BLaER1 treated with 17β-estradiol and CSF1 and Interleukin-3, amounts not matched to agents 10 nM and 100 nM (cell line): Measurements from ENCODE around the gene RORB.
A peak's percentile ranks its signal among the peaks of the same experiment; 100 is the strongest.

ENCODE experiments used
- H3K27ac ChIP-seq, 11 experiments: shearing (Covaris generic); formaldehyde crosslinking; 2 replicates each; pipeline ENCODE4 v1.8.1; 2022
- H3K27me3 ChIP-seq, 11 experiments: shearing (Covaris generic); formaldehyde crosslinking; 2 replicates each; pipeline ENCODE4 v1.8.1; 2022
- H3K36me3 ChIP-seq, 11 experiments: shearing (Covaris generic); formaldehyde crosslinking; 2 replicates each; pipeline ENCODE4 v1.8.1; 2022
- H3K4me1 ChIP-seq, 10 experiments: shearing (Covaris generic); formaldehyde crosslinking; 2 replicates each; pipeline ENCODE4 v1.8.1; 2022
- H3K4me2 ChIP-seq, 11 experiments: shearing (Covaris generic); formaldehyde crosslinking; 2 replicates each; pipeline ENCODE4 v1.8.1; 2022
- H3K4me3 ChIP-seq, 10 experiments: shearing (Covaris generic); formaldehyde crosslinking; 2 replicates each; pipeline ENCODE4 v1.8.1; 2022
- H3K9ac ChIP-seq, 11 experiments: shearing (Covaris generic); formaldehyde crosslinking; 2 replicates each; pipeline ENCODE4 v1.8.1; 2022
- H3K9me3 ChIP-seq, 11 experiments: shearing (Covaris generic); formaldehyde crosslinking; replicated peaks in 1 of 11; 2 replicates each; pipeline ENCODE4 v1.8.1; 2022
- H4K20me1 ChIP-seq, 11 experiments: shearing (Covaris generic); formaldehyde crosslinking; 2 replicates each; pipeline ENCODE4 v1.8.1; 2022
- Cebpa-rat ChIP-seq, 11 experiments: shearing (Covaris generic); IDR thresholded peaks; 2 replicates each; pipeline ENCODE4 v1.8.1; 2022

The RORB gene

DNA sequence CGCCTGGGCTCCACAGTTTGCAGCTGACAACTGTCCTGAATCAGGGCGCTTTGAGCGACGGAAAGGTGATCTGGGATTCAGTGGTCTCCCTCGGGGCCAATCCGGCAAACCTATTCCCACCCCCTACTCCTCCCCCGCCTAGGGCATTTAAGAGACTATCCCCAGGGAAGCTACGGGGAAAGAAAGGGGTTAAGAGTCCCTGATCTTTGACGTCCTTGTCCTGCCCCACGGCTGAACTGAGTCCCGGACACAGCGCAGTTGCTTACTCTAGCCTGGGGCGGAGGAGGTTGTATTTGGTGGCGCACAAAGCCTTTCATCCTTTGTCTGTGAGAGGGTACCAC lies 3.4 kb downstream of the RORB start:
- TF ChIP-seq Cebpa-rat (IDR thresholded peaks at IDR 0.05): no peak
- Histone ChIP-seq H3K27ac (peak overlapping the region in 10 of 11 experiments; percentile 41 to 93 (median 88); a peak in 20 of 22 replicates), H3K36me3 (peaks cover 0 to 7% (median 0%) of the 10 kb centered on the region in 11 experiments; a peak in 2 of 22 replicates), H3K27me3 (peaks cover 0 to 5% (median 0%) of the 10 kb centered on the region in 11 experiments; a peak in 2 of 22 replicates), H3K4me3 (peak overlapping the region; percentile 63 to 92 (median 87)), H3K9ac (peak overlapping the region; percentile 64 to 94 (median 87)), H4K20me1 (peaks cover 0 to 34% (median 0%) of the 10 kb centered on the region in 11 experiments; a peak in 7 of 22 replicates), H3K9me3 (no peaks in the 10 kb centered on the region), H3K4me2 (peak overlapping the region; percentile 89 to 99 (median 94)), H3K4me1 (peaks cover 8 to 52% (median 23%) of the 10 kb centered on the region in 10 experiments; a peak in 17 of 20 replicates)

DNA sequence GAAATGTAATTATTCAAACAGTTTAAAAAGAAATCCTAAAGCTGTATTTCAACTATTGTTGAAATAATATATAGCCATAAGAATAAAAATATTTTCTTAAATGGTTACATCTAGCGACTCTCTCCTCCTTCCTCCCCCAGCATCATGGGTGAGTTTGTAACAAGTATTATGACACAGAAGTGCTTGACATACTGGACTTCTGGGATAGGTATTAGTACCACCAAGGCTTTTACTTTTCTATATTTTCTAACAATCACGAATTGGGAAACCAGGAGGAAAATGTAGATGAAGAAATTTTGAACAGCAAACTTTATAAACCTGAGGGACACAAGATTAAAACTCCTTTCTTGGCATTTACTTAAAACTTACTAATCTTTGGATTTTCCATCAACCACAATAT lies 4.4 kb downstream of the RORB start:
- H3K4me1 ChIP-seq: peaks cover 8 to 53% (median 19%) of the 10 kb centered on the region in 10 experiments; a peak in 17 of 20 replicates
- peak overlapping the region in 10 of 11 experiments; percentile 64 to 94 (median 88); a peak in 18 of 22 replicates for H3K9ac ChIP-seq
- peak overlapping the region in 9 of 11 experiments; percentile 72 to 93 (median 88); a peak in 14 of 22 replicates for H3K27ac ChIP-seq
- peaks cover 0 to 34% (median 7%) of the 10 kb centered on the region in 11 experiments; a peak in 7 of 22 replicates for H4K20me1 ChIP-seq
- peak overlapping the region in 9 of 10 experiments; percentile 81 to 92 (median 87); a peak in 17 of 20 replicates for H3K4me3 ChIP-seq
- H3K9me3 ChIP-seq: no peaks in the 10 kb centered on the region
- no peak for TF ChIP-seq Cebpa-rat (IDR thresholded peaks at IDR 0.05)
- H3K36me3 ChIP-seq: peaks cover 0 to 7% (median 0%) of the 10 kb centered on the region in 11 experiments; a peak in 3 of 22 replicates
- no peaks in the 10 kb centered on the region; a peak in 2 of 22 replicates for H3K27me3 ChIP-seq
- H3K4me2 ChIP-seq: peak overlapping the region; percentile 89 to 99 (median 94); a peak in 21 of 22 replicates

DNA sequence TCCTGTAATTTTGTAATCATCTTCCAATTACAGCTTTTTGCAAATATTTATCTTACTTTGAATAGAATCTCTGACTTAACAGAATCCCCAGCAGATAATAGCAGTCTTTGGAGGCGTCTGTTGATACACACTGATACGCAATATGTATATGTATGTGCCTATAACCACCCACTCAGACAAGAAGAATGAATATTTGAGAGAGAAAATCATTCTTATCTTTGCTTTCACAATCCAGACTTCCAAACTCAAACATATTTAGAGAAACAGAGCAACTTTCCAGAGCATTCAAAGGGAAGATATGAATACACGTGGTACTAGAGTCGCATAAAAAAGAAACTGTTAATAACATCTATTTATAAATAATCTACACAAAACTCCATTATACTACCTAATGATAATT lies 6.1 kb downstream of the RORB start:
- no peak for TF ChIP-seq Cebpa-rat (IDR thresholded peaks at IDR 0.05)
- no peak overlapping the region for H3K4me3 ChIP-seq
- no peaks in the 10 kb centered on the region for H3K9me3 ChIP-seq
- H3K9ac ChIP-seq: no peak overlapping the region
- H3K4me1 ChIP-seq: peaks cover 8 to 58% (median 18%) of the 10 kb centered on the region in 10 experiments; a peak in 16 of 20 replicates
- no peaks in the 10 kb centered on the region; a peak in 2 of 22 replicates for H3K27me3 ChIP-seq
- peaks cover 0 to 33% (median 9%) of the 10 kb centered on the region in 11 experiments; a peak in 7 of 22 replicates for H4K20me1 ChIP-seq
- H3K36me3 ChIP-seq: peaks cover 0 to 8% (median 0%) of the 10 kb centered on the region in 11 experiments; a peak in 3 of 22 replicates
- no peak overlapping the region for H3K27ac ChIP-seq
- peak overlapping the region in 6 of 11 experiments; percentile 3 to 43 (median 25); a peak in 7 of 22 replicates for H3K4me2 ChIP-seq

DNA sequence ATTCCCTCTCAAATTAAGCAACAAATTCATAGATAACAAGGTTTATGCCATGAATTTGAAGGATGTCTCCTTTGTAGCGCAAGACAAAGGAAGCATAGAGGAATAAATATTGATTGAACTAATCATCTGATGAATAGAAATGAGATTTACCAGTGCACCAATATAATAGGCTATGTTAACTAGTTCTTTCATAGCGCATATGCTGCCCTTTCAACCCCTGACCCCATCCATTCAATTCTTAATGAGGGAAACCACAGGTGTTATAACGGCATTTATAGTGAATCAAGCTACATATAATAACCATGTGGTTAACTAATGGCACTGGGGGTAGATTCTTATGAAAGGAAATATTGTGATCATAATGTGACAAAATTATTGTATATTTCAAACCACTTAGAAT lies 6.5 kb downstream of the RORB start:
- H4K20me1 ChIP-seq: peaks cover 0 to 29% (median 9%) of the 10 kb centered on the region in 11 experiments; a peak in 7 of 22 replicates
- TF ChIP-seq Cebpa-rat (IDR thresholded peaks at IDR 0.05): no peak
- H3K9me3 ChIP-seq: no peaks in the 10 kb centered on the region
- no peak overlapping the region for H3K27ac ChIP-seq
- no peak overlapping the region for H3K9ac ChIP-seq
- no peaks in the 10 kb centered on the region; a peak in 2 of 22 replicates for H3K27me3 ChIP-seq
- H3K4me2 ChIP-seq: peak overlapping the region in 6 of 11 experiments; percentile 3 to 43 (median 25); a peak in 8 of 22 replicates
- no peak overlapping the region for H3K4me3 ChIP-seq
- H3K36me3 ChIP-seq: peaks cover 0 to 8% (median 0%) of the 10 kb centered on the region in 11 experiments; a peak in 3 of 22 replicates
- H3K4me1 ChIP-seq: peaks cover 8 to 58% (median 18%) of the 10 kb centered on the region in 10 experiments; a peak in 16 of 20 replicates

DNA sequence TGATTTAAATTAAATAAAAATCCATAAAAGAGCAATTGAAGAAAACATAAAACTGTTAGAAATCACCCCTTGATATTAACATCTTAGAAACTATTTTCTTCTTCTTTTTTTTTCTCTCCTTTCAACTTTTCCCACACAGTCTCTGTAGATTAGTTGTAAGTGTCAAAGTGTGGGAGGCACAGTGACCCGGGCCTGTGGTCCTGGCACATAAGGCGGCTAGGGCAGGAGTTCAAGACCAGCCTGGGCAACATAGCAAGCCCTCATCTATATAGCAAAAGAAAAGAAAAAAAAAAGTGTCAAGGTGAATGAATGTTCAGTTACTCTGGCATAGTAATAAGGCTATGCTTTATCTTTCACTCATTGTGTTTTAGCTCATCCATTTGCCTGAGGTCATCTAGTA lies 14.2 kb downstream of the RORB start:
- TF ChIP-seq Cebpa-rat (IDR thresholded peaks at IDR 0.05): no peak
- no peak overlapping the region for H3K27ac ChIP-seq
- no peaks in the 10 kb centered on the region for H3K9me3 ChIP-seq
- no peak overlapping the region for H3K4me2 ChIP-seq
- H3K36me3 ChIP-seq: peaks cover 0 to 36% (median 0%) of the 10 kb centered on the region in 11 experiments; a peak in 8 of 22 replicates
- no peak overlapping the region for H3K9ac ChIP-seq
- H4K20me1 ChIP-seq: peaks cover 0 to 37% (median 0%) of the 10 kb centered on the region in 11 experiments; a peak in 4 of 22 replicates
- no peak overlapping the region for H3K4me3 ChIP-seq
- H3K27me3 ChIP-seq: no peaks in the 10 kb centered on the region
- peaks cover 0 to 14% (median 0%) of the 10 kb centered on the region in 10 experiments; a peak in 6 of 20 replicates for H3K4me1 ChIP-seq

DNA sequence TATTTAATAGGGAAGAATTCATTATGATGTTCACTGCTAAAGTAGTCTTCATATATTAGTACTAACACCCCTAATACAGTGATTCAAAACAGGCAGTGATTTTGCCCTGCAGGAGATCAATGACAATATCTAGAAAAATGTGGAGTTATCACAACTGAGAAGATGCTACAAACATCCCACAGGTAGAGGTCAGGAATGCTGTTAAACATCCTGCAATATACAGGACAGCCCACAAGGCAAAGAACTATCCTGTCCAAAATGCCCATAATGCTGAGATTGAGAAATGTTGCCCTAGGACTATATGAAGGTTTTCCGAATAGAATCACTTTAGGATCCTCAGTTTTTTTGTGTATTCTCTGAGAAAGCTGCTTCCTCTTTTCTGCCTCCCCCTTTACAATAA lies 15.3 kb downstream of the RORB start:
- Histone ChIP-seq H3K4me2 (no peak overlapping the region), H3K4me1 (peaks cover 0 to 6% (median 0%) of the 10 kb centered on the region in 10 experiments; a peak in 2 of 20 replicates), H3K27ac (no peak overlapping the region), H3K9me3 (no peaks in the 10 kb centered on the region), H3K27me3 (no peaks in the 10 kb centered on the region), H3K9ac (no peak overlapping the region), H3K36me3 (peaks cover 0 to 36% (median 0%) of the 10 kb centered on the region in 11 experiments; a peak in 9 of 22 replicates), H4K20me1 (peaks cover 0 to 36% (median 0%) of the 10 kb centered on the region in 11 experiments; a peak in 4 of 22 replicates), H3K4me3 (no peak overlapping the region)
- TF ChIP-seq Cebpa-rat (IDR thresholded peaks at IDR 0.05): no peak

DNA sequence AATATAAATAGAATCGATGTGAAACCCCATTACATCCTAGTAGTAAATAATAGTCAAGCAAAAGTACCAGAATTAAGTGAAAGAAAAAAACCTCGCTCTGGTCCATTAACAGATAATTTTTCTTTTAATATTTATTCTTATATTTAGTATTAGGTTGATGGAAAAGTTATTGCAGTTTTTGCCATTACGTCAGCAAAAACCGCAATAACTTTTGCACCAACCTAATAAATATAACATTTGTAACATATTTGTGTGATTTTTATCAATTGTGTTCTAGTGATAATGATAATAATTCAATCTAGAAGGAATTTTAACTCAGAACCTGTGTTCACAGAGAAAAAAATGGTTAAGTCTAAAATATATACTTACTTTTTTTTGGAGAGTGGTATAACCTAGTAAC lies 16.1 kb downstream of the RORB start:
- no peak overlapping the region for H3K9ac ChIP-seq
- no peak for TF ChIP-seq Cebpa-rat (IDR thresholded peaks at IDR 0.05)
- peaks cover 0 to 39% (median 0%) of the 10 kb centered on the region in 11 experiments; a peak in 5 of 22 replicates for H4K20me1 ChIP-seq
- peaks cover 0 to 11% (median 0%) of the 10 kb centered on the region in 10 experiments; a peak in 9 of 20 replicates for H3K4me1 ChIP-seq
- no peak overlapping the region for H3K4me2 ChIP-seq
- H3K27me3 ChIP-seq: no peaks in the 10 kb centered on the region
- no peak overlapping the region for H3K27ac ChIP-seq
- peaks cover 0 to 42% (median 4%) of the 10 kb centered on the region in 11 experiments; a peak in 13 of 22 replicates for H3K36me3 ChIP-seq
- H3K4me3 ChIP-seq: no peak overlapping the region
- H3K9me3 ChIP-seq: peaks cover 0 to 3% (median 0%) of the 10 kb centered on the region in 11 experiments; a peak in 1 of 22 replicates

DNA sequence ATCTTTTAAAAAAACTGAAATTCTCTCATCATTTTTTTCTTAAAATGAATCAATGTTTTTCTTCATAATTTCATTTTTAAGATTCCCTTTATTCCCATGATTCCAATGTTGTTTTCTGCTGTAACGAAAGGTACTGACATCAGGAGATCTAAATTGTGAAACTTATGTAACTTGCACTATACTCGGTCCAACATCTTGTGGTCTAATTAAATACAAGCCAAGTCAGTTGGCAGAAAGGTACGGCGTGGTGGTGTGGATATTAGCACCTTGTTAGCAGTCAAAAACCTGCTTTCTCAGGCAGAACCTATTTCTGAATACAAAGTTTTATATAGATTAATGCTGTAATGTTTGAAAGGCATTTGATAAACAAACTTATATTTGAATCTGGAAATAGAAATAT lies 20.1 kb downstream of the RORB start:
- Histone ChIP-seq H4K20me1 (peaks cover 0 to 38% (median 0%) of the 10 kb centered on the region in 11 experiments; a peak in 5 of 22 replicates), H3K4me2 (no peak overlapping the region), H3K36me3 (peaks cover 0 to 52% (median 9%) of the 10 kb centered on the region in 11 experiments; a peak in 12 of 22 replicates), H3K27ac (no peak overlapping the region), H3K9ac (no peak overlapping the region), H3K9me3 (peaks cover 0 to 5% (median 0%) of the 10 kb centered on the region in 11 experiments; a peak in 1 of 22 replicates), H3K4me3 (no peak overlapping the region), H3K4me1 (peaks cover 0 to 19% (median 2%) of the 10 kb centered on the region in 10 experiments; a peak in 9 of 20 replicates), H3K27me3 (no peaks in the 10 kb centered on the region)
- no peak for TF ChIP-seq Cebpa-rat (IDR thresholded peaks at IDR 0.05)

DNA sequence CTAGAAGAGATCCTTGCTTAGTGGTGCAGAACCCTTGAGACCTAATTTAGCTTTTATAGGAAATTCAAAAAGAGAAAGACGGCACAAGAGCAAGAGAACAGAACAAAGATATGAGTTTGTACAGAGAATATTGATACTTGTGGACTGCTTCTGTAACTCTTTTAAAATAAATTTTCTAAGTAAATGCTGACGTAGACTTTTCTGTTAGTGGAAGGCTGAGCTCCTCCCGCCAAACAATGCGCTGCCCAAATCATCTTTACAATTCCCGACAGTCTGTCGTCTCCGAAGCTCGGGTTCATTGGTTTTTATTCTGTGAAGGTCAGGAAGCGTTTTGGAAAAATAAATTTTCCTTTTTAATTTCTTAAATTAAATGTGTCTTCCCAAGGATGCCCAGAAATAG lies 22.3 kb downstream of the RORB start:
- H3K4me2 ChIP-seq: peak overlapping the region in 4 of 11 experiments; percentile 5 to 49 (median 14); a peak in 7 of 22 replicates
- H3K9me3 ChIP-seq: peaks cover 0 to 5% (median 0%) of the 10 kb centered on the region in 11 experiments; a peak in 1 of 22 replicates
- H4K20me1 ChIP-seq: peaks cover 0 to 31% (median 0%) of the 10 kb centered on the region in 11 experiments; a peak in 4 of 22 replicates
- peaks cover 0 to 25% (median 4%) of the 10 kb centered on the region in 10 experiments; a peak in 9 of 20 replicates for H3K4me1 ChIP-seq
- H3K4me3 ChIP-seq: no peak overlapping the region
- no peak overlapping the region for H3K9ac ChIP-seq
- no peaks in the 10 kb centered on the region for H3K27me3 ChIP-seq
- H3K27ac ChIP-seq: no peak overlapping the region
- H3K36me3 ChIP-seq: peaks cover 0 to 44% (median 8%) of the 10 kb centered on the region in 11 experiments; a peak in 11 of 22 replicates
- TF ChIP-seq Cebpa-rat (IDR thresholded peaks at IDR 0.05): no peak
